Panc1 (cell line): ENCODE data around the gene CHI3L1. TPM values are rescaled to one million over a fixed set of nuclear protein-coding genes. Genes with fewer than 3 reads are reported as not detected.

Experiments used
- ATAC-seq: fragments of 200-7000 bp; cut with Tn5 transposase; 2 replicates; pipeline ENCODE4 v1.9.1; 2020; ENCODE audit warnings: mild to moderate bottlenecking, moderate library complexity
- BruUV-seq: library from RNA; stranded (reverse); fragments of 400-500 nt; replicated peaks from 2 replicates; lab custom pipeline; 2021; lab: Mats Ljungman, UMichigan
- CTCF ChIA-PET: fragments of 300-600 bp; sonication (Branson Sonifier 250); formaldehyde crosslinking; loops from one replicate; lab custom pipeline; 2022; ENCODE audit warnings: antibody characterized with exemption; lab: Charles Lee
- POLR2A ChIA-PET: fragments of 300-600 bp; sonication (Branson Sonifier 250); formaldehyde crosslinking; loops from one replicate; lab custom pipeline; 2022; ENCODE audit warnings: antibody characterized with exemption; lab: Charles Lee
- DNase-seq: peaks from one replicate; pipeline ENCODE4 v3.0.0-alpha.2; 2010; ENCODE audit warnings: low read depth, low spot score
- H3K27ac ChIP-seq: 2 replicates; pipeline ENCODE4 v1.5.1; 2011; ENCODE audit warnings: mild to moderate bottlenecking, low read length, inconsistent platforms
- H3K27me3 ChIP-seq: fragments of 200-500 bp; sonication (Bioruptor generic); 2 replicates; pipeline ENCODE4 v1.6.0; 2014; ENCODE audit warnings: low read length, inconsistent platforms; ENCODE audit not compliant: control insufficient read depth, insufficient read depth
- H3K36me3 ChIP-seq: fragments of 200-500 bp; sonication (Bioruptor generic); 2 replicates; pipeline ENCODE4 v1.5.1; 2014; ENCODE audit warnings: inconsistent platforms, mild to moderate bottlenecking, low read length, moderate library complexity; ENCODE audit not compliant: control insufficient read depth, insufficient read depth
- H3K4me1 ChIP-seq: 2 replicates; pipeline ENCODE4 v1.5.1; 2011; ENCODE audit warnings: inconsistent platforms, mild to moderate bottlenecking, low read length, moderate library complexity; ENCODE audit not compliant: control insufficient read depth, insufficient read depth
- H3K4me3 ChIP-seq, 2 experiments: 2 replicates each; pipeline ENCODE4 v1.5.1; 2011 to 2012; ENCODE audit warnings: low read depth in 2 of 2, low read length in 2 of 2, mild to moderate bottlenecking in 2 of 2, inconsistent platforms in 1 of 2, moderate library complexity in 1 of 2
- H3K9me3 ChIP-seq: fragments of 200-500 bp; sonication (Bioruptor generic); 2 replicates; pipeline ENCODE4 v1.5.1; 2014; ENCODE audit warnings: low read depth, mild to moderate bottlenecking, inconsistent platforms, low read length, moderate library complexity; ENCODE audit not compliant: control insufficient read depth, insufficient read depth
- POLR2AphosphoS5 ChIP-seq: IDR thresholded peaks from 2 replicates; pipeline ENCODE4 v1.6.1; 2012; ENCODE audit warnings: mild to moderate bottlenecking, low read depth, low read length, moderate library complexity
- SIN3A ChIP-seq: IDR thresholded peaks from 2 replicates; pipeline ENCODE4 v1.6.1; 2012; ENCODE audit warnings: low read depth, mild to moderate bottlenecking, low read length, moderate library complexity, borderline replicate concordance; ENCODE audit not compliant: insufficient read depth
- TCF7L2 ChIP-seq: IDR thresholded peaks from 2 replicates; pipeline ENCODE4 v1.6.1; 2011; ENCODE audit warnings: mild to moderate bottlenecking, low read depth, low read length, inconsistent platforms
- in situ Hi-C: cut with HindIII; loops from 2 replicates; pipeline ENCODE4 v1.10.0; 2016; ENCODE audit warnings: low sequenced_read_pairs, low pct_unique_long_range_greater_than_20kb
- intact Hi-C: fragments of 100-400 bp; cut with micrococcal nuclease; formaldehyde crosslinking; loops from one replicate; pipeline ENCODE4 v1.10.0; 2022; ENCODE audit not compliant: unreplicated experiment
- total RNA-seq: library from RNA; stranded (reverse); gene quantifications from one replicate; pipeline ENCODE4 v1.2.1, GENCODE V29; 2021; ENCODE audit not compliant: unreplicated experiment
- TF ChIP-seq, protein P1 (sequence below), 2 experiments: IDR thresholded peaks; 2 replicates each; pipeline ENCODE4 v1.6.1; 2011 to 2012; ENCODE audit warnings: low read depth in 2 of 2, control low read depth in 1 of 2, low read length in 1 of 2, mild to moderate bottlenecking in 1 of 2, moderate library complexity in 1 of 2; ENCODE audit not compliant: insufficient read depth in 1 of 2
- TF ChIP-seq, protein P2 (sequence below): fragments of 450-650 bp; IDR thresholded peaks from 2 replicates; pipeline ENCODE4 v1.5.1; 2017; ENCODE audit warnings: mild to moderate bottlenecking

The CHI3L1 gene
- total RNA-seq, 1 experiment from 2014 or later: 0.10 TPM

DNA sequence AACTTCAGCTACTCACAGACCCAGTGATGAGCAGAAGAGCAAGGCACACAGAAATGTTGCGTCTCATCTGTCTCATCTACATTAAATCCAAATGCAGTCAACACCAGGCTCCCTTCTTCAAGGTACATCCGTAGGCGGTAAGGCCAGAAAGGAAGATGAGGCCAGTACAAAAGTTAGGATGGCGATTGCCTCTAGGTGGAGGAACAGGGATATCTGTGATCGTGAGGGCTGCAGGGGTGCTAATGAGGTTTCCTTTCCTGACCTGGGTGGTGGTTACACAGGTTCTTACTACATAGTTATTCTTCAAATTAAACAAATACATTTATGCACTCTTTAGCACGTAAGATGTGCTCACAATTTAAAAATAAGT, 9.5 kb downstream of the CHI3L1 start:
- ATAC-seq (no peak), DNase-seq (no peak)
- no peak overlapping the region for H3K27ac ChIP-seq
- BruUV-seq: no TSS peak
- H3K9me3 ChIP-seq: no peaks in the 10 kb centered on the region
- TF ChIP-seq TCF7L2 (no peak), SIN3A (no peak), POLR2AphosphoS5 (no peak)
- TF ChIP-seq, protein P1, sequence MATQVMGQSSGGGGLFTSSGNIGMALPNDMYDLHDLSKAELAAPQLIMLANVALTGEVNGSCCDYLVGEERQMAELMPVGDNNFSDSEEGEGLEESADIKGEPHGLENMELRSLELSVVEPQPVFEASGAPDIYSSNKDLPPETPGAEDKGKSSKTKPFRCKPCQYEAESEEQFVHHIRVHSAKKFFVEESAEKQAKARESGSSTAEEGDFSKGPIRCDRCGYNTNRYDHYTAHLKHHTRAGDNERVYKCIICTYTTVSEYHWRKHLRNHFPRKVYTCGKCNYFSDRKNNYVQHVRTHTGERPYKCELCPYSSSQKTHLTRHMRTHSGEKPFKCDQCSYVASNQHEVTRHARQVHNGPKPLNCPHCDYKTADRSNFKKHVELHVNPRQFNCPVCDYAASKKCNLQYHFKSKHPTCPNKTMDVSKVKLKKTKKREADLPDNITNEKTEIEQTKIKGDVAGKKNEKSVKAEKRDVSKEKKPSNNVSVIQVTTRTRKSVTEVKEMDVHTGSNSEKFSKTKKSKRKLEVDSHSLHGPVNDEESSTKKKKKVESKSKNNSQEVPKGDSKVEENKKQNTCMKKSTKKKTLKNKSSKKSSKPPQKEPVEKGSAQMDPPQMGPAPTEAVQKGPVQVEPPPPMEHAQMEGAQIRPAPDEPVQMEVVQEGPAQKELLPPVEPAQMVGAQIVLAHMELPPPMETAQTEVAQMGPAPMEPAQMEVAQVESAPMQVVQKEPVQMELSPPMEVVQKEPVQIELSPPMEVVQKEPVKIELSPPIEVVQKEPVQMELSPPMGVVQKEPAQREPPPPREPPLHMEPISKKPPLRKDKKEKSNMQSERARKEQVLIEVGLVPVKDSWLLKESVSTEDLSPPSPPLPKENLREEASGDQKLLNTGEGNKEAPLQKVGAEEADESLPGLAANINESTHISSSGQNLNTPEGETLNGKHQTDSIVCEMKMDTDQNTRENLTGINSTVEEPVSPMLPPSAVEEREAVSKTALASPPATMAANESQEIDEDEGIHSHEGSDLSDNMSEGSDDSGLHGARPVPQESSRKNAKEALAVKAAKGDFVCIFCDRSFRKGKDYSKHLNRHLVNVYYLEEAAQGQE (IDR thresholded peaks at IDR 0.05; ENCODE audit: insufficient read depth in 1 of 2, low read depth in 2 of 2, low read length in 1 of 2): no peak
- TF ChIP-seq, protein P2, sequence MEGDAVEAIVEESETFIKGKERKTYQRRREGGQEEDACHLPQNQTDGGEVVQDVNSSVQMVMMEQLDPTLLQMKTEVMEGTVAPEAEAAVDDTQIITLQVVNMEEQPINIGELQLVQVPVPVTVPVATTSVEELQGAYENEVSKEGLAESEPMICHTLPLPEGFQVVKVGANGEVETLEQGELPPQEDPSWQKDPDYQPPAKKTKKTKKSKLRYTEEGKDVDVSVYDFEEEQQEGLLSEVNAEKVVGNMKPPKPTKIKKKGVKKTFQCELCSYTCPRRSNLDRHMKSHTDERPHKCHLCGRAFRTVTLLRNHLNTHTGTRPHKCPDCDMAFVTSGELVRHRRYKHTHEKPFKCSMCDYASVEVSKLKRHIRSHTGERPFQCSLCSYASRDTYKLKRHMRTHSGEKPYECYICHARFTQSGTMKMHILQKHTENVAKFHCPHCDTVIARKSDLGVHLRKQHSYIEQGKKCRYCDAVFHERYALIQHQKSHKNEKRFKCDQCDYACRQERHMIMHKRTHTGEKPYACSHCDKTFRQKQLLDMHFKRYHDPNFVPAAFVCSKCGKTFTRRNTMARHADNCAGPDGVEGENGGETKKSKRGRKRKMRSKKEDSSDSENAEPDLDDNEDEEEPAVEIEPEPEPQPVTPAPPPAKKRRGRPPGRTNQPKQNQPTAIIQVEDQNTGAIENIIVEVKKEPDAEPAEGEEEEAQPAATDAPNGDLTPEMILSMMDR: no peak
- POLR2A ChIA-PET: no interaction called here
- intact Hi-C loops: no loop called here
- in situ Hi-C loops: no loop called here
- no peaks in the 10 kb centered on the region for H3K4me1 ChIP-seq
- H3K27me3 ChIP-seq: no peaks in the 10 kb centered on the region
- H3K36me3 ChIP-seq: no peaks in the 10 kb centered on the region
- CTCF ChIA-PET: no interaction called here
- no peak overlapping the region for H3K4me3 ChIP-seq

DNA sequence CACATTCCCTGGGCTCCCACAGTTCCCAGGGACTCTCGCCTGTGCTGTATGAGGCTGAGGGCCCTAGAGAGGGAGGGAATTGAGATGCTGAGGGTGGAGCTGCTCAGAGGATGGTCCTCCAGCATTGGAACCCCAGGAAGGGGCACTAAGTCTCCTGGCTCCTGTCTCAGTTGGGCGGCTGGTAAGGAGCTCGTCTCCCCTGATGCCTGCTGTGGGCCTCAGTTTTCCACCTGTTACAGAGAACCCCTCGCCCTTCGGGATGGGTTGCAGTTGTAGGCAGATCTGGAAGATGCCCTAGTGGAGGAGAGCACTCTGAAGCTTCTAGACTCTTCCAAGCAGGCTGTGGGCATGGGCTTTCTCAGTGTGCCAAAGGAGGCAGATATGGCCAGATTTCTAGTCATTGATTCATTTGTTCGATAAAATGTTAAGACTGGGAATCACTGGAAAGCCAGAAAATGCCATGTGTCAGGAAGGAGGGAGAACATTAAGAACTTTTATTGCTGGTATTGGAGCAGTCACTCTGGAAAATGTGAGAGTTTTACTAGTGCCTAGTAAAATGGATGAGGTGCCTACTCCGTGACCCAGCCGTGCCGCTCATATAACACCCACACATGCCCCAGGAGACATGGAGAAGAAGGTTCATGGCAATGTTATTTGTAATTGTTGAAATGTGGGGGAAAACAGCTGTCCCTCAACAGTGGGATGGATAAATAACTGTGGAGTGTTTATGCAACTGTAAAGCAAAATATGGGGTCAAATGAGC, 10.1 kb downstream of the CHI3L1 start:
- Histone ChIP-seq H3K36me3 (no peaks in the 10 kb centered on the region), H3K4me1 (no peaks in the 10 kb centered on the region), H3K4me3 (no peak overlapping the region), H3K27ac (no peak overlapping the region), H3K9me3 (no peaks in the 10 kb centered on the region), H3K27me3 (no peaks in the 10 kb centered on the region)
- no peak for ATAC-seq
- in situ Hi-C loops (no loop called here), intact Hi-C loops (no loop called here)
- ChIA-PET CTCF (no interaction called here), POLR2A (no interaction called here)
- TF ChIP-seq, protein P2: no peak
- TF ChIP-seq, protein P1 (IDR thresholded peaks at IDR 0.05; ENCODE audit: insufficient read depth in 1 of 2, low read depth in 2 of 2, low read length in 1 of 2): no peak
- TF ChIP-seq SIN3A: no peak
- TF ChIP-seq TCF7L2: no peak
- TF ChIP-seq POLR2AphosphoS5: no peak
- no peak for DNase-seq
- no TSS peak for BruUV-seq
